RWPE1 (cell line): ENCODE data around the gene MGAT3.

Experiments used
- CTCF ChIA-PET: fragments of 350-600 bp; sonication (Branson Sonifier 250); formaldehyde crosslinking; extraction: SDS; loops from one replicate; lab custom pipeline; 2021; lab: Yijun Ruan, JAX
- POLR2A ChIA-PET: fragments of 400-600 bp; formaldehyde crosslinking; extraction: SDS; loops from one replicate; lab custom pipeline; 2020; ENCODE audit warnings: antibody characterized with exemption; ENCODE audit not compliant: low non-redundant PET; lab: Yijun Ruan, JAX
- DNase-seq: peaks from one replicate; pipeline ENCODE4 v3.0.0; 2012; ENCODE audit warnings: low spot score
- H3K27ac ChIP-seq: fragments of 450-650 bp; 2 replicates; pipeline ENCODE4 v1.5.1; 2017
- TF ChIP-seq, protein P1 (sequence below): fragments of 450-650 bp; conservative IDR thresholded peaks from 2 replicates; pipeline ENCODE4 v1.5.1; 2017; ENCODE audit warnings: low read depth, mild to moderate bottlenecking

Gene MGAT3

GRCh38 chr22:39535831-39536449 is 79.1 kb downstream of the MGAT3 start:
- TF ChIP-seq, protein P1, sequence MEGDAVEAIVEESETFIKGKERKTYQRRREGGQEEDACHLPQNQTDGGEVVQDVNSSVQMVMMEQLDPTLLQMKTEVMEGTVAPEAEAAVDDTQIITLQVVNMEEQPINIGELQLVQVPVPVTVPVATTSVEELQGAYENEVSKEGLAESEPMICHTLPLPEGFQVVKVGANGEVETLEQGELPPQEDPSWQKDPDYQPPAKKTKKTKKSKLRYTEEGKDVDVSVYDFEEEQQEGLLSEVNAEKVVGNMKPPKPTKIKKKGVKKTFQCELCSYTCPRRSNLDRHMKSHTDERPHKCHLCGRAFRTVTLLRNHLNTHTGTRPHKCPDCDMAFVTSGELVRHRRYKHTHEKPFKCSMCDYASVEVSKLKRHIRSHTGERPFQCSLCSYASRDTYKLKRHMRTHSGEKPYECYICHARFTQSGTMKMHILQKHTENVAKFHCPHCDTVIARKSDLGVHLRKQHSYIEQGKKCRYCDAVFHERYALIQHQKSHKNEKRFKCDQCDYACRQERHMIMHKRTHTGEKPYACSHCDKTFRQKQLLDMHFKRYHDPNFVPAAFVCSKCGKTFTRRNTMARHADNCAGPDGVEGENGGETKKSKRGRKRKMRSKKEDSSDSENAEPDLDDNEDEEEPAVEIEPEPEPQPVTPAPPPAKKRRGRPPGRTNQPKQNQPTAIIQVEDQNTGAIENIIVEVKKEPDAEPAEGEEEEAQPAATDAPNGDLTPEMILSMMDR: no peak
- DNase-seq: no peak
- ChIA-PET CTCF (interaction anchor here (0.5 to 3.2 kb wide), 2 partner anchors 489 to 787 kb away, joined by 4 to 24 read pairs; no protein-coding TSS in a partner anchor), POLR2A (no interaction called here)
- no peak overlapping the region for H3K27ac ChIP-seq

- TF ChIP-seq, protein P1: no peak
- POLR2A ChIA-PET: no interaction called here
Measured at GRCh38 chr22:39536711-39537110, 79.9 kb downstream of the MGAT3 start.

DNA sequence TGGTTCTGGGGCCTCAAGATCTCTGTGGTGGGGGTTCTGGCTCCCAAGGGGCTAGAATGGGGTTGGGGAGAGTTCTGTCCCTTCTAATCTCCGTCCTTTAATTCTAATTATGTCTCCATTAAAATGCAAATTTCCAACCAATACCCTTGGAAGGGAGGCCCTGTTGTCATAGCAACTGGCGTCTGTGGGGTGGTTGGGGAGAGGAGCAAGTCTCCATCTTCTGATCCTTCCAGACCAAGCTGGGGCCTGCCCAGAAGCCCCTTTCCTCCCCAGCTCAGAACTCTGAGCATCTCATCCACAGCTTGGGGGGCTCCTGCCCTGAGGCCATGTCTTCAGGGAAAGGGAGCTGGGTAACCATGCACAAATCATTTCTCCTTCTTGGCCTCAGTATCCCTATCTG is 81.2 kb downstream of the MGAT3 start:
- POLR2A ChIA-PET: no interaction called here
- CTCF ChIA-PET: no interaction called here

More at GRCh38 chr22:39536711-39537110, 79.9 kb downstream of the MGAT3 start:
- DNase-seq: no peak
- CTCF ChIA-PET: interaction anchor here (0.5 to 3.2 kb wide), 4 partner anchors 488 to 787 kb away, joined by 4 to 24 read pairs (median 4); no protein-coding TSS in a partner anchor
- no peak overlapping the region for H3K27ac ChIP-seq

More for the DNA sequence above, 81.2 kb downstream of the MGAT3 start:
- TF ChIP-seq, protein P1: no peak
- no peak overlapping the region for H3K27ac ChIP-seq
- no peak for DNase-seq
